Astrocyte (in vitro differentiated cells and primary cell): Measurements from ENCODE around the gene KRT28.

Experiments used
- CTCF ChIP-seq: IDR thresholded peaks from 2 replicates; pipeline ENCODE4 v1.5.1; 2011; ENCODE audit warnings: low read depth, mild to moderate bottlenecking, inconsistent platforms, low read length, moderate library complexity; ENCODE audit not compliant: insufficient read depth
- EZH2 ChIP-seq: IDR thresholded peaks from 2 replicates; pipeline ENCODE4 v1.6.1; 2012; ENCODE audit warnings: mild to moderate bottlenecking, low read length, inconsistent platforms; ENCODE audit not compliant: insufficient read depth

DNA sequence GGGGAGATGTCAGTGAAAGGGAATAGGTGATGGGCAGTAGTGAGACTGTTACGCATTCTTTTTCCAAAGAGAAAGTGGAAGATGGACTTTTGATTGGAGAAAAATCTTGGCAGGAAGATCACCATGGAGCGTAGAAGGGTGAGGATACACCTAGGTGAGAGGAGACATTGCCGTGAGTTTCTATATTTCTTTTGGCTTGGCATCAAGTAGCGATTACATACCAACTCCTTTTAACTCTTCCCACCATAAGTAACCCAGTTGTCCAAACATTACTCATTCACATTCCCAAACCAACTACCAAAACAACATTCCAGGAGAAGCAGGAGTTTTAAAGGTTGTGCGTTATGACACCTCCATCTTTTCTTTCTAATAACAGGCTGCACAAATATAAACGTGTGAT lies 10.7 kb upstream of the KRT28 start:
- TF ChIP-seq EZH2, result no peak
- no peak for TF ChIP-seq CTCF
